B cell (primary cell): ENCODE results near the gene VAPB. TPM values are rescaled to one million over a fixed set of nuclear protein-coding genes. Genes with fewer than 3 reads are reported as not detected.
"Not testable (repeated sequence)": the region's sequence is repeated elsewhere in the genome, so short reads cannot be mapped to it uniquely, and the experiment has no call there.

Experiments
- ATAC-seq: fragments of 200-7000 bp; cut with Tn5 transposase; one replicate; pipeline ENCODE4 v1.10.0; 2021; ENCODE audit warnings: low read depth, mild to moderate bottlenecking, moderate number of reproducible peaks, moderate library complexity
- CTCF ChIA-PET: fragments of 350-600 bp; sonication (Branson Sonifier 250); formaldehyde crosslinking; loops from one replicate; lab custom pipeline; 2021; ENCODE audit warnings: antibody characterized with exemption, inconsistent platforms; lab: Charles Lee
- POLR2A ChIA-PET: fragments of 350-600 bp; sonication (Branson Sonifier 250); formaldehyde crosslinking; loops from one replicate; lab custom pipeline; 2021; ENCODE audit warnings: antibody characterized with exemption; lab: Charles Lee
- DNase-seq: peaks from one replicate; pipeline ENCODE4 v3.0.0; 2013
- H2AFZ ChIP-seq: 2 replicates; pipeline ENCODE4 v1.6.1; 2012; ENCODE audit warnings: mild to moderate bottlenecking, low read depth, low read length; ENCODE audit not compliant: insufficient read depth, poor library complexity, severe bottlenecking
- H3K27ac ChIP-seq, 2 donors: 1 replicate in 1 of 2; 2 replicates in 1 of 2; pipeline ENCODE4 v1.5.1; 2012 to 2013; ENCODE audit warnings: low read length in 2 of 2, mild to moderate bottlenecking in 2 of 2, moderate library complexity in 1 of 2
- H3K27me3 ChIP-seq, 4 experiments: fragments of 200-600 bp in 1 of 4; sonication (generic) in 1 of 4; replicated peaks in 1 of 4; 1 replicate in 2 of 4; 2 replicates in 2 of 4; pipeline versions ENCODE4 v1.6.1 to v1.7.0; 2013 to 2016; ENCODE audit warnings: low read length in 3 of 4, mild to moderate bottlenecking in 2 of 4, mixed read lengths in 1 of 4, moderate library complexity in 1 of 4; ENCODE audit not compliant: insufficient read depth in 4 of 4, control insufficient read depth in 3 of 4; ENCODE audit errors: control extremely low read depth in 1 of 4
- H3K36me3 ChIP-seq, 2 experiments: replicated peaks in 1 of 2; 1 replicate in 1 of 2; 2 replicates in 1 of 2; pipeline versions ENCODE4 v1.6.1 to v1.7.1; 2013; ENCODE audit warnings: low read length in 1 of 2; ENCODE audit not compliant: insufficient read depth in 2 of 2, control insufficient read depth in 1 of 2; ENCODE audit errors: control extremely low read depth in 1 of 2, extremely low read depth in 1 of 2
- H3K4me1 ChIP-seq, 2 donors: fragments of 200-600 bp in 1 of 2; sonication (generic) in 1 of 2; 1 replicate in 1 of 2; 2 replicates in 1 of 2; pipeline versions ENCODE4 v1.5.1 to v1.6.1; 2013 to 2017; ENCODE audit warnings: low read length in 2 of 2; ENCODE audit not compliant: control insufficient read depth in 2 of 2, insufficient read depth in 2 of 2
- H3K4me2 ChIP-seq: replicated peaks from 2 replicates; pipeline ENCODE3; 2012; ENCODE audit warnings: mild to moderate bottlenecking, low read depth, low read length; ENCODE audit not compliant: poor library complexity, severe bottlenecking
- H3K4me3 ChIP-seq, 5 experiments: fragments of 200-600 bp in 1 of 5; sonication (generic) in 1 of 5; 1 replicate in 3 of 5; 2 replicates in 2 of 5; pipeline versions ENCODE4 v1.5.1 to v1.7.0; 2011 to 2016; ENCODE audit warnings: low read length in 4 of 5, mild to moderate bottlenecking in 4 of 5, low read depth in 2 of 5, control low read depth in 1 of 5, moderate library complexity in 1 of 5; ENCODE audit not compliant: insufficient read depth in 1 of 5; ENCODE audit errors: control extremely low read depth in 1 of 5, extremely low read depth in 1 of 5
- H3K79me2 ChIP-seq: fragments of 200-600 bp; sonication (generic); one replicate; pipeline ENCODE4 v1.6.0; 2016; ENCODE audit warnings: low read length; ENCODE audit not compliant: control insufficient read depth, insufficient read depth
- H3K9ac ChIP-seq: fragments of 200-600 bp; sonication (generic); 2 replicates; pipeline ENCODE4 v1.6.1; 2017; ENCODE audit warnings: mild to moderate bottlenecking, low read length, moderate library complexity
- H3K9me3 ChIP-seq, 3 donors: one replicate each; pipeline versions ENCODE4 v1.6.1 to v1.7.1; 2013; ENCODE audit warnings: low read length in 2 of 3; ENCODE audit not compliant: control insufficient read depth in 2 of 3, insufficient read depth in 1 of 3; ENCODE audit errors: control extremely low read depth in 1 of 3
- H4K20me1 ChIP-seq: 2 replicates; pipeline ENCODE4 v1.6.0; 2012; ENCODE audit warnings: mild to moderate bottlenecking, low read length; ENCODE audit not compliant: insufficient read depth, control insufficient read depth, poor library complexity, severe bottlenecking
- H3K27ac Mint-ChIP-seq: one replicate; pipeline ENCODE4 v1.8.0; 2021; ENCODE audit warnings: mixed read lengths
- H3K27me3 Mint-ChIP-seq: one replicate; pipeline ENCODE4 v1.8.0; 2021; ENCODE audit warnings: mixed read lengths
- H3K4me1 Mint-ChIP-seq: one replicate; pipeline ENCODE4 v1.8.0; 2021; ENCODE audit warnings: mixed read lengths
- H3K4me3 Mint-ChIP-seq: one replicate; pipeline ENCODE4 v1.8.0; 2021; ENCODE audit warnings: mixed read lengths
- H3K9me3 Mint-ChIP-seq: one replicate; pipeline ENCODE4 v1.8.0; 2022; ENCODE audit warnings: mixed read lengths; ENCODE audit not compliant: insufficient read depth
- EZH2 ChIP-seq: IDR thresholded peaks from 2 replicates; pipeline ENCODE4 v1.6.1; 2012; ENCODE audit warnings: borderline replicate concordance, low read depth, mild to moderate bottlenecking, moderate library complexity, low read length; ENCODE audit not compliant: insufficient read depth, poor library complexity, severe bottlenecking
- WGBS: methylation state at CpG from one replicate; pipeline ENCODE4 v1.1.5; 2013; ENCODE audit warnings: missing lambda C conversion rate; ENCODE audit not compliant: insufficient coverage; 5-methylcytosine and 5-hydroxymethylcytosine counted together
- intact Hi-C: fragments of 100-400 bp; cut with micrococcal nuclease; formaldehyde crosslinking; loops from one replicate; pipeline ENCODE4 v1.10.0; 2022
- polyA plus RNA-seq: library from polyadenylated mRNA; depleted of rRNA; stranded (reverse); fragments of >200 nt; gene quantifications from 2 replicates; pipeline ENCODE4 v1.2.3, GENCODE V29; 2012
- total RNA-seq, 2 donors: library from RNA; stranded (reverse); fragments of 120-200 nt in 1 of 2; gene quantifications; 1 replicate in 1 of 2; 2 replicates in 1 of 2; pipeline versions ENCODE4 v1.2.3 to v1.2.4, GENCODE V29; 2013 to 2022
- TF ChIP-seq, protein P1 (sequence below): fragments of 200-600 bp; IDR thresholded peaks from one replicate; pipeline ENCODE4 v1.8.0; 2022; ENCODE audit warnings: antibody characterized with exemption, mild to moderate bottlenecking

Gene VAPB
- total and polyA plus RNA-seq, 2 donors (not counting 1 experiment from before 2014, with no cell fraction given) = 19.5 to 26.4 TPM

DNA sequence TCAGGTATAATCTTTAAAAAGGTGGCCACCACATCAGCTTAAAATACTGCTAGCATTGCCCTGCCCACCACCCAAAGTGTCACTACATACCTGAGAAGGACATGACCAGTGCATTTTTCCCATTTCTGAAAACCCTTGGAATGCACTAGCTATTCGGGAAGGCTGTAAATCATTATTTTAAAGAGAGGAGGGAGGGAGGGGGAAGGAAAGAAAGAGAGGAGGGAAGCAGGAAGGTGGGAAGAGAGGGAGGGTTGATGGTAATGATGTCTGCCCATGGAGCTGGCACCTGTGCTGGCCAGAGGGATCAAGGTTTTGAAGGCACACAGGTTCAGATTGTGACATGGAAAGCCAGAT, 32.4 kb downstream of the VAPB start:
- TF ChIP-seq EZH2 = no peak
- TF ChIP-seq, protein P1, sequence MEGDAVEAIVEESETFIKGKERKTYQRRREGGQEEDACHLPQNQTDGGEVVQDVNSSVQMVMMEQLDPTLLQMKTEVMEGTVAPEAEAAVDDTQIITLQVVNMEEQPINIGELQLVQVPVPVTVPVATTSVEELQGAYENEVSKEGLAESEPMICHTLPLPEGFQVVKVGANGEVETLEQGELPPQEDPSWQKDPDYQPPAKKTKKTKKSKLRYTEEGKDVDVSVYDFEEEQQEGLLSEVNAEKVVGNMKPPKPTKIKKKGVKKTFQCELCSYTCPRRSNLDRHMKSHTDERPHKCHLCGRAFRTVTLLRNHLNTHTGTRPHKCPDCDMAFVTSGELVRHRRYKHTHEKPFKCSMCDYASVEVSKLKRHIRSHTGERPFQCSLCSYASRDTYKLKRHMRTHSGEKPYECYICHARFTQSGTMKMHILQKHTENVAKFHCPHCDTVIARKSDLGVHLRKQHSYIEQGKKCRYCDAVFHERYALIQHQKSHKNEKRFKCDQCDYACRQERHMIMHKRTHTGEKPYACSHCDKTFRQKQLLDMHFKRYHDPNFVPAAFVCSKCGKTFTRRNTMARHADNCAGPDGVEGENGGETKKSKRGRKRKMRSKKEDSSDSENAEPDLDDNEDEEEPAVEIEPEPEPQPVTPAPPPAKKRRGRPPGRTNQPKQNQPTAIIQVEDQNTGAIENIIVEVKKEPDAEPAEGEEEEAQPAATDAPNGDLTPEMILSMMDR = no peak
- Mint-ChIP-seq H3K27me3 (no peaks in the 10 kb centered on the region), H3K9me3 (no peaks in the 10 kb centered on the region), H3K27ac (no peak overlapping the region), H3K4me3 (no peak overlapping the region), H3K4me1 (peaks cover 10% of the 10 kb centered on the region)
- no peak for DNase-seq
- ATAC-seq = no peak
- CTCF ChIA-PET = interaction anchor here (1.3 kb wide), 1 partner anchor 26 kb away, joined by 4 read pairs; no protein-coding TSS in a partner anchor
- peaks cover 37% of the 10 kb centered on the region for H4K20me1 ChIP-seq
- peaks cover 5 to 46% of the 10 kb centered on the region in 2 experiments for H3K36me3 ChIP-seq
- H3K4me3 ChIP-seq = no peak overlapping the region
- H3K4me2 ChIP-seq = no peak overlapping the region
- POLR2A ChIA-PET = interaction anchor here (1.1 kb wide), 1 partner anchor 13 kb away, joined by 3 read pairs; no protein-coding TSS in a partner anchor
- 100% methylated on average over 1 of the region's 1 CpG for WGBS
- peaks cover 5 to 6% of the 10 kb centered on the region in 2 donors for H3K4me1 ChIP-seq
- intact Hi-C loops = no loop called here
- H3K79me2 ChIP-seq = peaks cover 54% of the 10 kb centered on the region
- no peak overlapping the region for H3K9ac ChIP-seq
- H2AFZ ChIP-seq = no peak overlapping the region
- H3K9me3 ChIP-seq = no peaks in the 10 kb centered on the region
- H3K27ac ChIP-seq = no peak overlapping the region
- no peaks in the 10 kb centered on the region for H3K27me3 ChIP-seq

DNA sequence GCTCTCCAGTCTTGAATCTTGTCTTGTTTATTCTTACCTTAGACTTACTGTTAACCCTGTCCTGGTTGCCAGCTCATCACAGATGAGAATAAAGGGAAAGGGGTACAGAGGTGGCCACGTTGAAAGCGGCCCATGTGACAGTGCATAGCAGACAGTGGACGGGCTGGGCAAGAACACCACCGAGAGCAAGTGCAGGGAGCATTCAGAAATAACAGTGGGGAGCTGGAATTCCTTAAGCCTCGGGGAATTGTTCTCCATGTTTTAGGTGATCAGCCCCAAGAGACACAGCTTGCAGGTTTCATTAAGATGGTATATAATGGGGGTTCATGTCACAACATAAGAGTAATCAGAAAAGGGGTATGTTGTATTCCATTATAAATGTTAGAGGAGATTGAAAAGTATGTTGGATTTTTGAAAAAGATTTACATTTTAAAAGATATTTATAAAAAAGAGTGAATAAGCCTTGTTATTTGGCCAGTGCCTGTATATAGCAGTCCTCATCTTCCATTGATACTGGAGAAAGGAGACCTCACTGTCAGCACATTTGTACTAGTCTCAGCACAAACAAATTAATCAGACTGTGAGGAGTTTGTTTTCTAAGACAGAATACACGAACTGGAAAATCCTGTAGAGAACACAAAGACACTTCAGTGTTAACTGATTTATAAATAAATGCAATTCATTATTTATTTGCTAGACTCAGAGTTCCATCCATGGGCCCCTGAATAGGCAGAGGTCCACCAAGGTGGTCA, 35.4 kb downstream of the VAPB start:
- Histone ChIP-seq H3K9me3 (peaks cover 0 to 2% (median 0%) of the 10 kb centered on the region in 3 donors), H3K9ac (no peak overlapping the region), H3K79me2 (peaks cover 53% of the 10 kb centered on the region), H3K4me2 (no peak overlapping the region), H4K20me1 (peaks cover 45% of the 10 kb centered on the region), H3K4me1 (no peaks in the 10 kb centered on the region), H3K27ac (no peak overlapping the region), H2AFZ (no peak overlapping the region), H3K4me3 (no peak overlapping the region), H3K36me3 (peaks cover under 1 to 49% of the 10 kb centered on the region in 2 experiments), H3K27me3 (no peaks in the 10 kb centered on the region)
- Mint-ChIP-seq H3K27ac (no peak overlapping the region), H3K4me1 (peaks cover 2% of the 10 kb centered on the region), H3K4me3 (no peak overlapping the region), H3K27me3 (no peaks in the 10 kb centered on the region), H3K9me3 (no peaks in the 10 kb centered on the region)
- TF ChIP-seq, protein P1 = no peak
- TF ChIP-seq EZH2 = no peak
- WGBS = 97% methylated on average over 5 of the region's 6 CpGs
- intact Hi-C loops = no loop called here
- ChIA-PET POLR2A (no interaction called here), CTCF (no interaction called here)
- DNase-seq (no peak), ATAC-seq (no peak)

DNA sequence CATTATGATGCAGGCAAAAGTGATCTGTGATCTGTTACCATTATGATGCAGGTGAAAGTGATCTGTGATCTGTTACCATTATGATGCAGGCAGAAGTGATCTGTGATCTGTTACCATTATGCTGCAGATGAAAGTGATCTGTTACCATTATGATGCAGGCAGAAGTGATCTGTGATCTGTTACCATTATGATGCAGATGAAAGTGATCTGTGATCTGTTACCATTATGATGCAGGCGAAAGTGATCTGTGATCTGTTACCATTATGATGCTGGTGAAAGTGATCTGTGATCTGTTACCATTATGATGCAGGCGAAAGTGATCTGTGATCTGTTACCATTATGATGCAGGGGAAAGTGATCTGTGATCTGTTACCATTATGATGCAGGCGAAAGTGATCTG, 38.5 kb downstream of the VAPB start:
- H3K4me1 Mint-ChIP-seq, H3K4me2 ChIP-seq, H2AFZ ChIP-seq, H3K9me3 Mint-ChIP-seq, H3K4me3 ChIP-seq, POLR2A ChIA-PET, H3K9ac ChIP-seq, CTCF ChIA-PET, H3K27ac ChIP-seq, ATAC-seq, H3K27me3 Mint-ChIP-seq, H3K27me3 ChIP-seq, H3K27ac Mint-ChIP-seq, DNase-seq, H3K9me3 ChIP-seq, H3K4me3 Mint-ChIP-seq, intact Hi-C loops, H3K4me1 ChIP-seq: not testable (repeated sequence)
- peaks cover 55% of the 10 kb centered on the region for H4K20me1 ChIP-seq
- peaks cover 53% of the 10 kb centered on the region for H3K79me2 ChIP-seq
- peaks cover 0 to 45% of the 10 kb centered on the region in 2 experiments for H3K36me3 ChIP-seq
- 100% methylated on average over 3 of the region's 3 CpGs for WGBS
